ENCODE data around the gene OR2T27.
A peak's percentile ranks its signal among the peaks of the same experiment; 100 is the strongest.
"Not testable (repeated sequence)": the region's sequence is repeated elsewhere in the genome, so short reads cannot be mapped to it uniquely, and the experiment has no call there.

The OR2T27 gene

DNA sequence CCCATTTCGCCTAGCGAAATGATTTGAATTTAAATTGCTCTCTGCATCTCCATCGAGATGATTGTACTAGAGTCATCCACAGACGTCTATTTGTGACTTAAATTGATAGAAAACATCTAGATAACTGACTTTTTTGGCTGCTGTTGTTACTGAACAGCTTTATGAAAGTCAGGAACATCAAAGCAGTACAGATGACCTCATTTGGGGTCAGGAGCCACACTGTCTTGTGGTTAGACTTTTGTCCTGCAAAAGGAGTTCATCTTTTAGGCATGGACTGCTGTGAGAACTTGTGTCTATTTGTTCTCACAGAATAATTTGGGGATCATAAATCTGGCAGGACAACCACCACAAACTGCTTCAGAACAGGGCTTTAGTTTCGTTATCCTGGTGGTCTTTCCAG, 15.7 kb downstream of the OR2T27 start:
- DNase-seq: not testable (repeated sequence)

DNA sequence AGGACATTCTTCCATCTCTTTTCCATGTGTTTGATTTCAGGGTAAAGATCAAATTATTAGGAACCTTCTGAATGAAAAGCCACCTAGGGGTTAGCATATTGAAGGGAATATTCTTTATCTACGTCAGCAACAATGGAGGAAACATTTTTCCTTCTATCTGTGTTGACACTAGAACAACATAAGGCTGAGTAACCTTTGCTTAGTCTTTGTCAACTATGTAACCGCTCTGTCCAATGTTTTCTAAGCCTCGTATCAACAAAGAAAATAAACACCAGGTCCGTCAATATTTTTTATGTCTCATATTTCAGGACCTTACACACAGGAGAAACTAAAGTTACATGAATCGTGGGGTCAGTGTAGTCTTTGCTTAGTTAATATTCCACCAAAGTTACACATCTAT, 18.7 kb downstream of the OR2T27 start:
- DNase-seq: not testable (repeated sequence)

- not testable (repeated sequence) for DNase-seq
Observed at GRCh38 chr1:248634991-248635390, 20.3 kb downstream of the OR2T27 start, which contains the start of gene OR2T11. OR2T11 (minus strand) TSS chr1:248635091; CDS start chr1:248627128, 7,963 bp downstream.

GRCh38 chr1:248631354-248632008, 23.8 kb downstream of the OR2T27 start:
- DNase-seq: no peak

DNA sequence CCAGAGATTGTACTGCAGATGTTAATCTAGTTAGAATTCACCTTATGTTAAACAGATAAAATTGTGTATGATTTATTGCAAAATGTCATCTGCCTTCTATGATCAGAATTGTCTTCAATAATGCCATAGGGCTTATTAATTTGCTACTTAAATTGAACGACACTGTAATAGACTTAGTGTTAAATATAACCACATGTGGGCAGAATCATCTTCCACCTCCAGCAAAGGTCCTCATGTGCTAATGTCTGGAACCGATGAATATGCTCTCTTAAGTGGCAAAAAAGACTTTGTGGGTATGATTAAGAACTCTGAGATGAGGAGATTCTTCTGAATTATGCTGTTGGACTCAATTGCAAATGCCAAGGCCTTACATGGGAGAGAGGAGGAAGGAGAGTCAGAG, 24.8 kb downstream of the OR2T27 start:
- no peak for DNase-seq

- no peak for DNase-seq
Observed at GRCh38 chr1:248627971-248628844, 27.1 kb downstream of the OR2T27 start.

DNA sequence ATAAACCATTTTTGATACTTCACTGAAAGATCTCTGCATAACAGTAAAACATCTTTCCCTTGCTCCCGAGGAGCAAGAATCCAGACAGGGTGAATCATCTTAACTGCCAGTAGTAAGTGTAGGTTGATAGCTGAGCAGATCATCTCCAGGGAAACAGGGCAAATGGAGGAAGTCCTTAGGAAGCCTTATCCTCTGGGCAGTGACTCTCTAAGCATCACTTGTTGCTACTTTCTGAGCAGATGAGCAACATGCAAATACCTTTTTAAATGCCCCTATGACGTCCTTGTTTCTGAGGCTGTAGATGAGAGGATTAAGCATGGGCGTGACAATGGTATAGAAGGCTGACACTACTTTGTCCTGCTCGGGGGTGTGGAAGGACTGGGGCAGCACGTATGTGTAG, 29.4 kb downstream of the OR2T27 start:
- no peak for DNase-seq

DNA sequence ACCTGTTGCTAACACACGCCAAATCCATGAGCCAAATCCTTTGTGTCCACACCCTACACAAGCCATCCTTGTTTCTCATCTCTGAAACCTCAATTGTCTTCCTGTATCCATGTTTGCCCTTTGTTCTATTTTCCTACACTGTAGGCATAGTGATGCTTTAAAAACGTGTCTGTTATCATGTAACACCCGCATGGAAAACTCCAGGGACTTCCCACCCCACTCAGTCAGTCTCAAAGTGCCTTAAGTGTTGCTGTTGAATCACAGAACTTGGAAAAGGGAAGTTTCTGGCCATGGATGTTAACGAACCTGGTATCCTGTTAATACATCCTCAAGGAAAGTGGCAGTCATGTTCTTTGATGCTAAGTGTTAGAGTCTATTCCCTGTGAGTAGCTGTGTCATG, 30.2 kb downstream of the OR2T27 start:
- DNase-seq: no peak

GRCh38 chr1:248622570-248623001, 32.7 kb downstream of the OR2T27 start:
- DNase-seq: peak; percentile 26 to 75

DNA sequence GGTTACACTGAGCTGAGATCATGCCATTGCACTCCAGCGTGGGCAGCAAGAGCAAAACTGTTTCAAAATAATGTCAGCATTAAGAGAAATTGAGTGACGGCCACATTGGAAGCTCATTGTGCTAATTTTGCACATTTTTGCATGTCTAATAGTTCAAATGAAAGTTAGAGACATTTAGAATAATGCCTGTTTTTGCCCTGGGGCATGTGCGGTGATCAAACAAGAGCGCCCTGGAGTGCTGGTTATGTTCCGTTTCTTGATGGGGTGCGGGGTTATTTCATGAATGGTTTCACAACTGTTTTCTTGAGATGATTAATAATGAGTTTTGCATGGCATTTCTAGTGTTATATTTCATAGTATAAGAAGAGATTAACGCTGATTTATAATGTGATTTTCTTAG, 33.6 kb downstream of the OR2T27 start:
- no peak for DNase-seq

DNA sequence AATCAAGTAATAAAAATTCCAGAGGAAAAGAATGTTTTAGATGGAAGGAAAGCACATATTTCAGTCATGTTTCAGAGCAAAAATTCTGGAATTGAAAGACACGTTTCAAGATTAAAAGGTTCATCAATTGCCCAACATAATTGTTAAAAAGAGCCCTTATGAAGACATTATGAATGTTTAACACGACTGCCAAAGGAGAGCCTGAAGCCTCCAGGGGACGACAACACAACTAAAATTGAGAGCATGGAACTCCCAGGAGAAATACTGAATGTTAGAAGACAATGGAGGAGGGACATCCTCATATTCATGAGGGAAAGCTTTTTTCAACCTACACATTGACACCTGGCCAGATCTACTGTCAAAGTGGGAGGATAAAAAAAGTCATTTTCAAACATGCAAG, 36.5 kb downstream of the OR2T27 start:
- peak; percentile 45 to 74 for DNase-seq

DNA sequence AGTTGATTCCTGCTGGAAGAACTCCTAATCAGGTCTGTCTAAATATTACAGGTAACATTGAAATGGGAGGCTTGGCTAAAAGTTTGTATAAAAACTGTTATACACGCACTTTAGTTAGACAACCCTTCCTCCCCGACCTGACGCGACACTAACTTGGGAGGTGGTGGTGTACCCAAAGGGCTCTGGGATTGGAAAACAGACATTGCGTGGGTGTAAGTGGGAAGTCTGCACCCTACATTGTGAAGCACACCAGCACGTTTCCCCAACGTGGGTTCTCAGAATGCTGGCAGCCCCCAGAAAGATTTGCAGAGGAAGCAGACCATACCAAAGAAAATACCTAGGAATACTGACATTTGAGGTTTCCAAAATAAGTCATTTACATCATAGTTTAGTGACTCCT, 37.2 kb downstream of the OR2T27 start:
- DNase-seq: no peak

DNA sequence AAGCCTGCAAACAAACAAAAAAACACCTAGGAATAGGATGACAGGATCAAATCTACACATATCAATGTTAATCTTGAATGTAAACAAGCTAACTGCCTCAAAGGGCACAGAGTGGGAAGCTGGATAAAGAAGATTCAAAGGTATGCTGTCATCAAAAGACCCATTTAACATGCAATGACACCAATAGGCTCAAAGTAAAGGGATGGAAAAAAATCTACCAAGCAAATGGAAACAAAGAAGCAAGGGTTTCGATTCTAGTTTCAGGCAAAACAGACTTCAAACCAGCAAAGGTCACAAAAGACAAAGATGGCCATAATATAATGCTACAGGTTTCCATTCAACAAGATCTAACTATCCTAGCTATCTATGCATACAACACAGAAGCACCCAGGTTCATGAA, 41.6 kb downstream of the OR2T27 start:
- no peak for DNase-seq

- no peak for DNase-seq
Observed at GRCh38 chr1:248611883-248612414, 43.4 kb downstream of the OR2T27 start.

DNA sequence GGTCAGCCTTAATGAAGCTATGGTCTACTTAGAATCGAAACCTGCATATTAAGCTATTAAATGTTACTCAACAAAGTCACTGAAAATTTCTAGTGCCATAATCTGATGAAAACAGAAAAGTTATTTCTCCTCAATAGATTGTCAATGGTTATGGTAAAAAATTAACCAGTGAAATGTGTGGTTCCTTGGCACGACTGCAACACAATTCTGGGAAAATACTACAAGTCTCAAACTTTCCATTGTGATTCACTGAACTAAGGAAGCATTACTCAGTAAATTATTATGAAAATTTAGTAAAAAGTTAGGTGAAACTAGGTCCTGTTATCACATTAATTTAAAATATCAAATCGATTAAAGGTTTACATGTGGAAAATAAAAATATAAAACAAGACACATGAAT, 45.0 kb downstream of the OR2T27 start:
- no peak for DNase-seq
